Ishikawa (cell line): ENCODE measurements around the gene SLC1A4.

Experiments used
- CREB1 ChIP-seq: IDR thresholded peaks from 2 replicates; pipeline ENCODE4 v1.6.1; 2012; ENCODE audit warnings: low read depth
- EP300 ChIP-seq: IDR thresholded peaks from 2 replicates; pipeline ENCODE4 v1.6.1; 2012; ENCODE audit warnings: borderline replicate concordance
- FOXM1 ChIP-seq: IDR thresholded peaks from 2 replicates; pipeline ENCODE4 v1.6.1; 2012; ENCODE audit warnings: low read depth, borderline replicate concordance
- RAD21 ChIP-seq: IDR thresholded peaks from 2 replicates; pipeline ENCODE4 v1.6.1; 2012; ENCODE audit warnings: low read depth
- REST ChIP-seq: IDR thresholded peaks from 2 replicates; pipeline ENCODE4 v1.6.1; 2012; ENCODE audit warnings: low read depth, mild to moderate bottlenecking
- TAF1 ChIP-seq: IDR thresholded peaks from 2 replicates; pipeline ENCODE4 v1.6.1; 2012; ENCODE audit warnings: low read depth, mild to moderate bottlenecking
- TCF12 ChIP-seq: IDR thresholded peaks from 2 replicates; pipeline ENCODE4 v1.6.1; 2012; ENCODE audit warnings: low read depth
- TEAD4 ChIP-seq: IDR thresholded peaks from 2 replicates; pipeline ENCODE4 v1.6.1; 2012
- USF1 ChIP-seq: IDR thresholded peaks from 2 replicates; pipeline ENCODE4 v1.6.1; 2012
- YY1 ChIP-seq: IDR thresholded peaks from 2 replicates; pipeline ENCODE4 v1.6.1; 2012; ENCODE audit warnings: low read depth
- TF ChIP-seq, protein P1 (sequence below): IDR thresholded peaks from 2 replicates; pipeline ENCODE4 v1.6.1; 2012

DNA sequence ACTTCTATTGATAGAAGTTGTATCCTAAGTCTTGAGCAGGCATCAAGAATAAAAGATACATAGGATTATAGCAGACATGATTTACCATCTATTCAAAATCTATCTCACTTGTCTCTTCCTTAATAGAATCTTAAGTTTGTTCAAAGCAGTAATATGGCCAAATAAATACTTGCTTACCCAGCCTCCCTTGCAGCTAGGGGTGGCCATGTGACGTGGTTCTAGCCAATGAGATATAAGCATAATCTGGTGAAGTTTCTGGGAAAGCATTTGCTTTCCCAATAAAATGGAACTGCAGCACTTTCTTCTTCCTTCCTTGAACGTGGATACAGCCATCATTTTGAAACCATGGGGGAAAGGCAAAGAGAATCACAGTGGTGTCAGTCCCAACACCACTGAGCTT lies 33.7 kb upstream of the SLC1A4 start:
- TF ChIP-seq REST (no peak), USF1 (peak; percentile 70), CREB1 (no peak), YY1 (no peak), EP300 (no peak), TEAD4 (no peak), TCF12 (no peak), FOXM1 (no peak), TAF1 (no peak), RAD21 (no peak)
- TF ChIP-seq, protein P1, sequence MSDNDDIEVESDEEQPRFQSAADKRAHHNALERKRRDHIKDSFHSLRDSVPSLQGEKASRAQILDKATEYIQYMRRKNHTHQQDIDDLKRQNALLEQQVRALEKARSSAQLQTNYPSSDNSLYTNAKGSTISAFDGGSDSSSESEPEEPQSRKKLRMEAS: no peak
